ENCODE measurements around the gene PRKG1. TPM values are rescaled to one million over a fixed set of nuclear protein-coding genes. Genes with fewer than 3 reads are reported as not detected.

PRKG1 gene
- total RNA-seq, 2 experiments from 2014 or later = not detected

DNA sequence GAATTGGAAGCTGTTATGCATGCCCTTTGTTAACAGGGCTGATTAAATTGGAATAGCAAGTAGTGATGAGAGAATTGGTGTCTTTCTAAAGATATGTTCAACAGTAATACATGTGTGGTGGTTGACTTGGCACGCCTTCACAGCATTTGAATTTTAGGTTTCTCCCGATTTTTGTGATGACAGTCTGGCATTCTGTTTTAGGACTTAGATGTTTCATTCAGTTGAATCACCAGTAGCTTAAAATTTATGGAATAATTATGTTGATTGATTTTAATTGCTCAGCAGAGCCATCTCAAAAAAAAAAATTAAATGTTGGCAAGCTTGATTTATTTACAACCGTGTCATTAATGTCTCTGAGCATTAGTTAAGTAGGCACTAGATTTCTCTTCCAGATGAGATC lies 405.4 kb downstream of the PRKG1 start:
- CTCF ChIA-PET = no interaction called here
- no peak overlapping the region for H3K27ac Mint-ChIP-seq
- intact Hi-C loops (cut with micrococcal nuclease) = no loop called here

DNA sequence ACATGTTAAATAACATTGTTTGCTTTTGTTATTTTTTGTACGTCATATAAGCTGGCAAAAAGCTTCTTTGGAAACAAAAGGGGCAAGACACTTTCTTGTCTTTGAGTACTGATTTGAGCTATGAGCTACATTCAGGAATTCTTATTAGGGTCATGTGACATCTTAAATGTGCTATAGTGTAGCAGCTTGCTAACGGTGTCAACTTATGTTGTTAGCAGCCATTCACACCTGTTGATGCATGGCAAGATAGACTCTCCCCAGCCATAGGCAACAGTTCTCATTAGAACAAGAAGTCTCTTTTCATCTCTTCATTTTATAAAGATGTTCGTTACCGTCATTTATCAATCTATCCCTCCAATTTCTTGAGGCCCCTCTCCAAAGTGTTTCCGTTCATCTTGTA lies 411.4 kb downstream of the PRKG1 start:
- no peaks in the 10 kb centered on the region for H3K4me1 Mint-ChIP-seq (ENCODE audit: low read depth)
- no peaks in the 10 kb centered on the region for H3K27me3 Mint-ChIP-seq (ENCODE audit: low read depth)
- CTCF ChIA-PET = no interaction called here

More for the DNA sequence above, 405.4 kb downstream of the PRKG1 start:
- no peak for DNase-seq
- Mint-ChIP-seq H3K9me3 (no peaks in the 10 kb centered on the region), H3K4me1 (ENCODE audit: low read depth) (no peaks in the 10 kb centered on the region), H3K27me3 (ENCODE audit: low read depth) (no peaks in the 10 kb centered on the region), H3K4me3 (no peak overlapping the region), H3K36me3 (ENCODE audit: low read depth) (no peaks in the 10 kb centered on the region)

GRCh38 chr10:51487576-51487975 lies 413.3 kb downstream of the PRKG1 start:
- H3K9me3 Mint-ChIP-seq = no peaks in the 10 kb centered on the region
- H3K4me1 Mint-ChIP-seq (ENCODE audit: low read depth) = no peaks in the 10 kb centered on the region
- CTCF ChIA-PET = no interaction called here
- no peak for DNase-seq
- intact Hi-C loops (cut with micrococcal nuclease) = no loop called here
- H3K27me3 Mint-ChIP-seq (ENCODE audit: low read depth) = no peaks in the 10 kb centered on the region
- H3K27ac Mint-ChIP-seq = no peak overlapping the region
- H3K4me3 Mint-ChIP-seq = no peak overlapping the region
- no peaks in the 10 kb centered on the region for H3K36me3 Mint-ChIP-seq (ENCODE audit: low read depth)

More for the DNA sequence above, 411.4 kb downstream of the PRKG1 start:
- no peak overlapping the region for H3K27ac Mint-ChIP-seq
- H3K36me3 Mint-ChIP-seq (ENCODE audit: low read depth) = no peaks in the 10 kb centered on the region
- H3K9me3 Mint-ChIP-seq = no peaks in the 10 kb centered on the region
- no peak for DNase-seq
- intact Hi-C loops (cut with micrococcal nuclease) = no loop called here
- no peak overlapping the region for H3K4me3 Mint-ChIP-seq

DNA sequence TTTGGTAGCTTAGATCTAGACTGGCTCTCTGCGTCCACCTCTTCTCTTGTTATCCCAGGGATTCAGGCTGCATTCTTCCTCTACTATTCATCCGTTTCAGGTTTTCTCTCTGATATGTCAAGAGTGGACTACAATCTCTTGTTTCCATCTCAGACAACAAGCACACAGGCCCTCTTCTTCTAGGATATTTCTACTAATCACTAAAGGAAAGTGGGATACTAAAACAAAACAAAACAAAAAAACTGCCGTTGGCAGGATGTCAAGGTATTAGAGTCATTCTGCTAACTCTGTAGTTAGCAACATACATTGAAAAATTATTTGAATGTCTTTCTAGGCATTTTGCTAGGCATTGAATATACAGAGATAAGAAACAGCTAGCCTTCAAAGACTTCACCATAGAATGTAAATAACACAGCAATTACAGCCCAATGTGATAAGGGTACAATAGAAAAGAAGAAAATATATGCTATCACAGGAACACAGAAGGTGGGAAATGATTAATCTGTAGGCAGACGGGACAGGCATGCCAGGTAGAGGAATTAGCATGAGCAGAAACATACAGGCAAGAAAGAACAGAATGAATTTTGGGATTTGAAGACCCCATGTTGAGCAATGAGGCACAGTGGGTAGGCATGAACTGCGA lies 414.6 kb downstream of the PRKG1 start:
- no peak overlapping the region for H3K4me3 Mint-ChIP-seq
- H3K27me3 Mint-ChIP-seq (ENCODE audit: low read depth) = no peaks in the 10 kb centered on the region
- H3K36me3 Mint-ChIP-seq (ENCODE audit: low read depth) = no peaks in the 10 kb centered on the region
- CTCF ChIA-PET = no interaction called here
- intact Hi-C loops (cut with micrococcal nuclease) = no loop called here
- no peak for DNase-seq
- no peaks in the 10 kb centered on the region for H3K4me1 Mint-ChIP-seq (ENCODE audit: low read depth)
- H3K27ac Mint-ChIP-seq = no peak overlapping the region
- H3K9me3 Mint-ChIP-seq = no peaks in the 10 kb centered on the region

DNA sequence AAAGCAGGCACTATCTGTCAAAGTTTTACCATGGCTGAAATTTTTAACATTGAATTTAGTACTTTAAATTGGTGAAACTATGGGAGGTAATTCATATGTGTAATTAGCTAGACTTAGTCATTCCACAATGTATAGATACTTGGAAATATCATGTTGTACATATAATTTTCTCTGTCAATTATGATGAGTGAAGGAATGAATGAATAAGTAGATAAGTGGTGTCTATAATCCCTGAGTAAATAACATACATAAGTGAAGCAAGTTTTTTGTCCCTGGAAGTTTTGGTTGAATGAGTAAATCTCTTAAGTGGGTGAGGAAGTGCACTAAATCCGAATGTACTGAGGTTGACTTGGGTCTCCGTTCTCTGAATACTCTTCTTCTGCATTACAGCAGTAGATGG lies 424.1 kb downstream of the PRKG1 start:
- Mint-ChIP-seq H3K4me3 (no peak overlapping the region), H3K4me1 (ENCODE audit: low read depth) (no peaks in the 10 kb centered on the region), H3K27ac (no peak overlapping the region), H3K27me3 (ENCODE audit: low read depth) (peaks cover 3% of the 10 kb centered on the region), H3K36me3 (ENCODE audit: low read depth) (no peaks in the 10 kb centered on the region), H3K9me3 (no peaks in the 10 kb centered on the region)
- no peak for DNase-seq
- intact Hi-C loops (cut with micrococcal nuclease) = no loop called here
- CTCF ChIA-PET = interaction anchor here (1.0 kb wide), 1 partner anchor 462 kb away, joined by 3 read pairs; no protein-coding TSS in a partner anchor

- H3K36me3 Mint-ChIP-seq (ENCODE audit: low read depth) = no peaks in the 10 kb centered on the region
- H3K27me3 Mint-ChIP-seq (ENCODE audit: low read depth) = peaks cover 3% of the 10 kb centered on the region
- no peak overlapping the region for H3K4me3 Mint-ChIP-seq
- intact Hi-C loops (cut with micrococcal nuclease) = no loop called here
- CTCF ChIA-PET = no interaction called here
- H3K4me1 Mint-ChIP-seq (ENCODE audit: low read depth) = no peaks in the 10 kb centered on the region
- H3K9me3 Mint-ChIP-seq = no peaks in the 10 kb centered on the region
- DNase-seq = no peak
- no peak overlapping the region for H3K27ac Mint-ChIP-seq
Observed at GRCh38 chr10:51501396-51501795, 427.1 kb downstream of the PRKG1 start.

GRCh38 chr10:51502124-51502523 lies 427.8 kb downstream of the PRKG1 start:
- Mint-ChIP-seq H3K36me3 (ENCODE audit: low read depth) (no peaks in the 10 kb centered on the region), H3K4me3 (no peak overlapping the region), H3K9me3 (no peaks in the 10 kb centered on the region), H3K4me1 (ENCODE audit: low read depth) (no peaks in the 10 kb centered on the region), H3K27me3 (ENCODE audit: low read depth) (peaks cover 3% of the 10 kb centered on the region), H3K27ac (no peak overlapping the region)
- CTCF ChIA-PET = no interaction called here
- intact Hi-C loops (cut with micrococcal nuclease) = no loop called here
- no peak for DNase-seq

DNA sequence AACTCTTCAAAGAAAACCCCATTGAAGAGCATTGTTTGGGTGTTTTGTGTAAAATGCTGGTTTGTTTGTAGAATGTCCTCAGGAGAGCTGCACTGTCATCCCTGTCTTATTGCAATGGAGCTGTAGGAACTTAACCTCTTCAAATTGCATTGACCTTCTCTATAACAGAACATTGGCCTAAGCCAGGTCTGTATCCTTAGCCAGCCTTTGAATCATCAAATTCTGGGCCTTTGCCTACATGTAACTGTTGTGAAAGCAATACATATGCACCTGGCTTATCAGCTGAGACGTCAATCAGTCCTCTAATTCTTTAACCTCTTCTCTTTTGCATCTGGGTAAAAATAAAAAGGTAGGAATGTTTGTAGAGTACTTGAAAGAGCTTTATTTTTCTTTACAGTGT lies 429.1 kb downstream of the PRKG1 start:
- no peak for DNase-seq
- intact Hi-C loops (cut with micrococcal nuclease) = no loop called here
- Mint-ChIP-seq H3K36me3 (ENCODE audit: low read depth) (no peaks in the 10 kb centered on the region), H3K9me3 (no peaks in the 10 kb centered on the region), H3K27me3 (ENCODE audit: low read depth) (peaks cover 3% of the 10 kb centered on the region), H3K4me1 (ENCODE audit: low read depth) (no peaks in the 10 kb centered on the region), H3K4me3 (no peak overlapping the region), H3K27ac (no peak overlapping the region)
- CTCF ChIA-PET = no interaction called here

DNA sequence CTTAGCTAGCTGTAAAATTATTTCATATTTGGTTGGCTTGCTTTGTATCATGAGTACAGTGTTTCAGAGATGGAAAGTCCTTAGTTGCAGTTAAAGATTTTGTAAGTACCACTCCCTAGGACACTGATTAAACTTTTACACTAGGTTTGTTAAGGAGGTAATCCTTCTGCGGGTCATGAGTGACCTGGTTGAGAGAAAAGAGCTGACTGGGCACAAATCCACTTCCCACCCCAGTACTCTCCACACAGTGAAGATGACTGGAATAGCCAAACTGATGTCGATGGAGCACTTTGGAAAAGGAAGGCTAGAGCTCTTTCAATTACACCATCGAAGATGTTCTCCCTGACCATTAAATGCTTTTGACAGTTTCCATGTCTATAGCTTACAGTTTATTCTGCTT lies 433.2 kb downstream of the PRKG1 start:
- Mint-ChIP-seq H3K27me3 (ENCODE audit: low read depth) (peaks cover 3% of the 10 kb centered on the region), H3K27ac (no peak overlapping the region), H3K4me1 (ENCODE audit: low read depth) (no peaks in the 10 kb centered on the region), H3K36me3 (ENCODE audit: low read depth) (no peaks in the 10 kb centered on the region), H3K9me3 (no peaks in the 10 kb centered on the region), H3K4me3 (no peak overlapping the region)
- DNase-seq = no peak
- intact Hi-C loops (cut with micrococcal nuclease) = no loop called here
- CTCF ChIA-PET = no interaction called here

DNA sequence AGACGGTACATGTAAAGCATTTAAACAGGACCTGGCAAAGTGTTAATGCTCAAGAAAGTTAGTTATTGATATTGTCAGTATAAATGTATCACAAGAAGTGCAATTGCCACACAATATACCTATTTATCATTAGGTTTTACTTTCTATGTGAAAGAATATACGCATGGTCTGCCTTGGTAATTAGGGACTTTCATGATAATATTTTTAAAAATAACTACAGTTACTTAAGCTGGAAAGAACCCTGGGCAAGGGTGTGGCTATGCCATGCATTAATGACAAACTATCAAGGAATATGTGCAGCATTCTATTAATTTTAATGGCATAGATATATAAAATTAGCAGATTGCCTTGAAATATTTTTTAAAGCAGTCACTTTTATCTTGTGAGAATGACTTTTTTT lies 433.9 kb downstream of the PRKG1 start:
- H3K27ac Mint-ChIP-seq = no peak overlapping the region
- CTCF ChIA-PET = no interaction called here
- H3K27me3 Mint-ChIP-seq (ENCODE audit: low read depth) = peaks cover 3% of the 10 kb centered on the region
- no peak for DNase-seq
- H3K36me3 Mint-ChIP-seq (ENCODE audit: low read depth) = no peaks in the 10 kb centered on the region
- no peaks in the 10 kb centered on the region for H3K4me1 Mint-ChIP-seq (ENCODE audit: low read depth)
- no peaks in the 10 kb centered on the region for H3K9me3 Mint-ChIP-seq
- H3K4me3 Mint-ChIP-seq = no peak overlapping the region
- intact Hi-C loops (cut with micrococcal nuclease) = no loop called here

GRCh38 chr10:51510231-51510630 lies 435.9 kb downstream of the PRKG1 start:
- H3K27ac Mint-ChIP-seq = no peak overlapping the region
- no peak for DNase-seq
- no peaks in the 10 kb centered on the region for H3K9me3 Mint-ChIP-seq
- no peak overlapping the region for H3K4me3 Mint-ChIP-seq
- no peaks in the 10 kb centered on the region for H3K27me3 Mint-ChIP-seq (ENCODE audit: low read depth)
- intact Hi-C loops (cut with micrococcal nuclease) = no loop called here
- no peaks in the 10 kb centered on the region for H3K4me1 Mint-ChIP-seq (ENCODE audit: low read depth)
- CTCF ChIA-PET = interaction anchor here (0.6 kb wide), 1 partner anchor 173 kb away, joined by 4 read pairs; no protein-coding TSS in a partner anchor
- no peaks in the 10 kb centered on the region for H3K36me3 Mint-ChIP-seq (ENCODE audit: low read depth)

DNA sequence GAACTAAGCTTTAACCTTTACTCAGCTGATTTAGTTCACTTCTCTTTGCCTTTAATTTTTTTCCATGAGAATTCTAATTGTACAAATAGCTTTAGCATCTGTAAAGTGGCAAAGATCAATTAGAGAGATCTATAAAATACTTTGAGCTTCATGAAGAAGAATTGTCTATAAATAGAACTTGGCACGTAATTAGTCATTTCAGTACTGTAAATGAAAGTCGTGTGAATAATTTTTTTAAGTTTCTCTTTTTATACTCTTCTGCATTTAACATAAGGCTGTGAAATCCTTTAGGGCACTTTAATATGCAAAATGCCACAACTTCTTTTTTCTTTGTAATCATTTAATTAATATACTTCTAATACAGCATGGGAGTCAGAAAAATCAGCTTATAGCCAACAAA lies 447.3 kb downstream of the PRKG1 start:
- Mint-ChIP-seq H3K9me3 (no peaks in the 10 kb centered on the region), H3K27ac (no peak overlapping the region), H3K4me3 (no peak overlapping the region), H3K27me3 (ENCODE audit: low read depth) (no peaks in the 10 kb centered on the region), H3K4me1 (ENCODE audit: low read depth) (no peaks in the 10 kb centered on the region), H3K36me3 (ENCODE audit: low read depth) (no peaks in the 10 kb centered on the region)
- DNase-seq = no peak
- CTCF ChIA-PET = no interaction called here
- intact Hi-C loops (cut with micrococcal nuclease) = no loop called here

GRCh38 chr10:51522858-51523257 lies 448.6 kb downstream of the PRKG1 start:
- no peaks in the 10 kb centered on the region for H3K27me3 Mint-ChIP-seq (ENCODE audit: low read depth)
- no peak overlapping the region for H3K27ac Mint-ChIP-seq
- intact Hi-C loops (cut with micrococcal nuclease) = no loop called here
- H3K9me3 Mint-ChIP-seq = no peaks in the 10 kb centered on the region
- H3K36me3 Mint-ChIP-seq (ENCODE audit: low read depth) = no peaks in the 10 kb centered on the region
- CTCF ChIA-PET = no interaction called here
- DNase-seq = no peak
- no peak overlapping the region for H3K4me3 Mint-ChIP-seq
- no peaks in the 10 kb centered on the region for H3K4me1 Mint-ChIP-seq (ENCODE audit: low read depth)

All from activated naive CD4-positive, alpha-beta T cell treated with anti-CD3 and anti-CD28 coated beads for 36 hours (primary cell).